Mesendoderm (in vitro differentiated cells): Measurements from ENCODE around the gene TMED3.

ENCODE experiments used
- DNase-seq: peaks from one replicate; pipeline ENCODE4 v3.0.0; 2013
- H2AK5ac ChIP-seq: 2 replicates; pipeline ENCODE4 v1.6.1; 2013; ENCODE audit warnings: low read length, inconsistent platforms
- H2BK120ac ChIP-seq: 2 replicates; pipeline ENCODE4 v1.6.1; 2013; ENCODE audit warnings: low read depth, mild to moderate bottlenecking, low read length, moderate library complexity, mixed read lengths
- H2BK15ac ChIP-seq: replicated peaks from 2 replicates; pipeline ENCODE4 v1.6.1; 2013; ENCODE audit warnings: low read depth, mild to moderate bottlenecking, moderate library complexity
- H2BK5ac ChIP-seq: 2 replicates; pipeline ENCODE4 v1.6.1; 2013; ENCODE audit warnings: low read length, inconsistent platforms
- H3K18ac ChIP-seq: 2 replicates; pipeline ENCODE4 v1.6.1; 2013; ENCODE audit warnings: mild to moderate bottlenecking, low read length, mixed read lengths
- H3K23ac ChIP-seq: one replicate; pipeline ENCODE4 v1.6.1; 2013; ENCODE audit warnings: low read length
- H3K27ac ChIP-seq: 2 replicates; pipeline ENCODE4 v1.5.1; 2013; ENCODE audit warnings: low read depth, mild to moderate bottlenecking, inconsistent platforms, low read length, moderate library complexity
- H3K27me3 ChIP-seq: 2 replicates; pipeline ENCODE4 v1.6.1; 2013; ENCODE audit warnings: low read length, control low read depth, mild to moderate bottlenecking, inconsistent platforms; ENCODE audit not compliant: insufficient read depth, poor library complexity
- H3K36me3 ChIP-seq: 2 replicates; pipeline ENCODE4 v1.6.1; 2013; ENCODE audit warnings: low read length, inconsistent platforms; ENCODE audit not compliant: control insufficient read depth, insufficient read depth
- H3K4ac ChIP-seq: one replicate; pipeline ENCODE4 v1.6.1; 2013; ENCODE audit warnings: low read depth, mild to moderate bottlenecking, low read length, moderate library complexity
- H3K4me1 ChIP-seq: 2 replicates; pipeline ENCODE4 v1.6.1; 2013; ENCODE audit warnings: low read depth, low read length, inconsistent platforms; ENCODE audit not compliant: control insufficient read depth
- H3K4me2 ChIP-seq: 2 replicates; pipeline ENCODE4 v1.6.1; 2013; ENCODE audit warnings: low read length
- H3K4me3 ChIP-seq: 2 replicates; pipeline ENCODE4 v1.5.1; 2013; ENCODE audit warnings: mild to moderate bottlenecking, low read length
- H3K56ac ChIP-seq: one replicate; pipeline ENCODE4 v1.6.1; 2013; ENCODE audit warnings: low read length
- H3K79me1 ChIP-seq: 2 replicates; pipeline ENCODE4 v1.6.1; 2013; ENCODE audit warnings: low read length, inconsistent platforms
- H3K79me2 ChIP-seq: 2 replicates; pipeline ENCODE4 v1.6.1; 2013; ENCODE audit warnings: mild to moderate bottlenecking, low read length; ENCODE audit not compliant: control insufficient read depth, insufficient read depth
- H3K9ac ChIP-seq: 2 replicates; pipeline ENCODE4 v1.6.1; 2013; ENCODE audit warnings: low read length, inconsistent platforms
- H4K5ac ChIP-seq: one replicate; pipeline ENCODE4 v1.6.1; 2013; ENCODE audit warnings: low read length
- H4K8ac ChIP-seq: one replicate; pipeline ENCODE4 v1.6.1; 2013; ENCODE audit warnings: low read depth, mild to moderate bottlenecking, control low read depth, low read length, moderate library complexity
- WGBS: extraction: QIAGEN DNeasy Blood & Tissue Kit; methylation state at CpG from one replicate; pipeline ENCODE4 v1.1.7; 2013; ENCODE audit warnings: low lambda C conversion rate, missing lambda C conversion rate; ENCODE audit not compliant: insufficient coverage; ENCODE audit errors: extremely low coverage; 5-methylcytosine and 5-hydroxymethylcytosine counted together

Gene TMED3

DNA sequence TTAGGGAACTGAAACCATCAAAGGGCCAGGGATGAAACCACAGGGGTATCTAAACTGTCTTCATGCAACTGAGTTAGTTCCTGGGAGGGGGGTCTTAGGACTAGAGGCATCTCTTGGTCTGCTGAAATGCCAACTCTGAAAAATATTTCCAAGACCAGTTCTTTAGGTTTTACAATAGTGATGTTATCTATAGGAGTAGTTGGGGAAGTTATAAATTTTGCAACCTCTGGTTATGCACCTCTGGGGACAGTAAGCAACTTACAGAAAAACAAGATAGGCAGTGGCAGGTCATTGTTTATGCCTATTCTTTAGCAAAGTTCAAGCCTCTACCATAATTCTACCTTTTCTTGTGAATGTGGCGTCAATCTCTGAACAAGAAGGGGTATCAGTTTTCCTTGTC lies 60.7 kb downstream of the TMED3 start:
- Histone ChIP-seq H3K9ac (peak overlapping the region; percentile 41), H4K5ac (no peak overlapping the region), H2BK15ac (no peak overlapping the region), H3K4me3 (no peak overlapping the region), H2AK5ac (no peak overlapping the region), H3K18ac (no peak overlapping the region), H3K79me2 (no peaks in the 10 kb centered on the region), H3K23ac (no peak overlapping the region), H4K8ac (no peak overlapping the region), H3K79me1 (no peaks in the 10 kb centered on the region), H3K27ac (peak overlapping the region; percentile 48), H2BK5ac (peak overlapping the region; percentile 27), H3K4me1 (peaks cover 16% of the 10 kb centered on the region), H3K4ac (no peak overlapping the region), H3K4me2 (no peak overlapping the region), H3K36me3 (no peaks in the 10 kb centered on the region), H3K56ac (peak overlapping the region; percentile 51), H3K27me3 (no peaks in the 10 kb centered on the region), H2BK120ac (no peak overlapping the region)
- no peak for DNase-seq
- no CpG with 5 or more reads among the region's 1 CpG for WGBS

DNA sequence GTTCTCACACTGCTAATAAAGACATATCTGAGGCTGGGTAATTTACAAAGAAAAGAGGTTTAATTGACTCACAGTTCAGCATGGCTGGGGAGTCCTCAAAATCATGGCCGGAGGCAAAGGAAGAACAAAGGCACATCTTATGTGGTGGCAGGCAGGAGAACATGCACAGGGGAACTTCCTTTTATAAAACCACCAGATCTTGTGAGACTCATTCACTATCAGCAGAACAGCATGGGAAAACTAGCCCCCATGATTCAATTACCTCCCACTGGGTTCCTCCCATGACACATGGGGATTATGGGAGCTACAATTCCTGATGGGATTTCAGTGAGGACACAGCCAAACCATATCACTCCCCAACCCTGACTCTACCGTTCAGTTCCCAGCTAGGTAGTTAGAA lies 61.5 kb downstream of the TMED3 start:
- Histone ChIP-seq H3K79me1 (no peaks in the 10 kb centered on the region), H4K5ac (no peak overlapping the region), H3K4ac (no peak overlapping the region), H3K9ac (no peak overlapping the region), H3K4me2 (no peak overlapping the region), H2BK15ac (peak overlapping the region; percentile 25), H3K79me2 (no peaks in the 10 kb centered on the region), H4K8ac (no peak overlapping the region), H3K4me3 (no peak overlapping the region), H3K4me1 (peaks cover 13% of the 10 kb centered on the region), H2AK5ac (no peak overlapping the region), H2BK5ac (no peak overlapping the region), H3K36me3 (no peaks in the 10 kb centered on the region), H3K23ac (no peak overlapping the region), H3K18ac (no peak overlapping the region), H3K27me3 (no peaks in the 10 kb centered on the region), H3K27ac (peak overlapping the region; percentile 69), H3K56ac (no peak overlapping the region), H2BK120ac (no peak overlapping the region)
- no CpG with 5 or more reads among the region's 2 CpGs for WGBS
- peak; percentile 79 for DNase-seq
